Measurements from ENCODE around the gene FGF2.
"Not testable (repeated sequence)": the region's sequence is repeated elsewhere in the genome, so short reads cannot be mapped to it uniquely, and the experiment has no call there.

The FGF2 gene

DNA sequence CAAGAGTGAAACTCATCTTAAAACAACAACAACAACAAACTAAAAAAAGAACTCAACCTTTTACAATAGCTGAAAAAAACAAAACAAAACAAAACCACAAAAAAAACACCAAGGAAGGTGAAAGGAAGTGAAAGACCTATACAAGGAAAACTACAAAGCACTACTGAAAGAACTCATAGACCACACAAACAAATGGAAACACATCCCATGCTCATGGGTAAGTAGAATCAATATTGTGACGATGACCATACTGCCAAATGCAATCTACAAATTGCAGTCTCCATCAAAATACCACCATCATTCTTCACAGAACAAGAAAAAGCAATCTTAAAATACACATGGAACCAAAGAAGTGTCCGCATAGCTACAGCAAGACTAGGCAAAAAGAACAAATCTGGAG, 41.5 kb upstream of the FGF2 start:
- DNase-seq (ENCODE audit: low read depth) = no peak
- TF ChIP-seq, protein P1, sequence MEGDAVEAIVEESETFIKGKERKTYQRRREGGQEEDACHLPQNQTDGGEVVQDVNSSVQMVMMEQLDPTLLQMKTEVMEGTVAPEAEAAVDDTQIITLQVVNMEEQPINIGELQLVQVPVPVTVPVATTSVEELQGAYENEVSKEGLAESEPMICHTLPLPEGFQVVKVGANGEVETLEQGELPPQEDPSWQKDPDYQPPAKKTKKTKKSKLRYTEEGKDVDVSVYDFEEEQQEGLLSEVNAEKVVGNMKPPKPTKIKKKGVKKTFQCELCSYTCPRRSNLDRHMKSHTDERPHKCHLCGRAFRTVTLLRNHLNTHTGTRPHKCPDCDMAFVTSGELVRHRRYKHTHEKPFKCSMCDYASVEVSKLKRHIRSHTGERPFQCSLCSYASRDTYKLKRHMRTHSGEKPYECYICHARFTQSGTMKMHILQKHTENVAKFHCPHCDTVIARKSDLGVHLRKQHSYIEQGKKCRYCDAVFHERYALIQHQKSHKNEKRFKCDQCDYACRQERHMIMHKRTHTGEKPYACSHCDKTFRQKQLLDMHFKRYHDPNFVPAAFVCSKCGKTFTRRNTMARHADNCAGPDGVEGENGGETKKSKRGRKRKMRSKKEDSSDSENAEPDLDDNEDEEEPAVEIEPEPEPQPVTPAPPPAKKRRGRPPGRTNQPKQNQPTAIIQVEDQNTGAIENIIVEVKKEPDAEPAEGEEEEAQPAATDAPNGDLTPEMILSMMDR (IDR thresholded peaks at IDR 0.05; ENCODE audit: control insufficient read depth, extremely low read depth, insufficient read depth) = no peak
- no peak overlapping the region for H3K4me3 ChIP-seq (ENCODE audit: low read depth, low read length)

DNA sequence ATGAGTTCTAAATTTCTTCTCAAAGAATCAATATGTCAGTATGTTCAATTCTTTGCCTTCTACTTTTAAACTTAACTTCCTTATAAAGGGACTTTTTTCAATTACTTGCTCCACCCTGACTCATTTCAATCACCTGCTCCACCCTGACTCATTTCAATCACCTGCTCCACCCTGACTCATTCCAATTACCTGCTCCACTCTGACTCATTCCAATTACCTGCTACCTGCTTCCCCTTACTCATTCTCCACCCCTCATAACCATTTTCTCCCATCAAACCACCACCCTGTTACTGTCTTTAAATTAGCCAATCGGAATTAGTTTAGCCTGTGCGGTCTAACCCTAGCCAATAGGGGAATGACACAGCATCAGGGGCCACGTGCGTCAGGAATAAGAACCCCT, 40.3 kb upstream of the FGF2 start:
- DNase-seq (ENCODE audit: low read depth) = not testable (repeated sequence)

DNA sequence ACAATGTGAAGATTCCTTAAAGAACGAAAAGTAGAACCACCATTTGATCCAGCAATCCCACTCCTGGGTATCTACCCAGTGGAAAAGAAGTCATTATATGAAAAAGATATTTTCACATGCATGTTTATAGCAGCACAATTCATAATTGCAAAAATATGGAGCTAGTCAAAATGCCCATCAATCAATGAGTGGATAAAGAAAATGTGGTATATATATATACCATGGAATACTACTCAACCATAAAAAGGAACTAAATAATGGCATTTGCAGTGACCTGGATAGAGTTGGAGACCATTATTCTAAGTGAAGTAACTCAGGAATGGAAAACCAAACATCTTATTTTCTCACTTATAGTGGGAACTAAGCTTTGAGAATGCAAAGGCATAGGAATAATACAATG, 39.7 kb upstream of the FGF2 start:
- not testable (repeated sequence) for DNase-seq (ENCODE audit: low read depth); H3K4me3 ChIP-seq (ENCODE audit: low read depth, low read length)

More for the DNA sequence above, 40.3 kb upstream of the FGF2 start:
- H3K4me3 ChIP-seq (ENCODE audit: low read depth, low read length) = not testable (repeated sequence)

DNA sequence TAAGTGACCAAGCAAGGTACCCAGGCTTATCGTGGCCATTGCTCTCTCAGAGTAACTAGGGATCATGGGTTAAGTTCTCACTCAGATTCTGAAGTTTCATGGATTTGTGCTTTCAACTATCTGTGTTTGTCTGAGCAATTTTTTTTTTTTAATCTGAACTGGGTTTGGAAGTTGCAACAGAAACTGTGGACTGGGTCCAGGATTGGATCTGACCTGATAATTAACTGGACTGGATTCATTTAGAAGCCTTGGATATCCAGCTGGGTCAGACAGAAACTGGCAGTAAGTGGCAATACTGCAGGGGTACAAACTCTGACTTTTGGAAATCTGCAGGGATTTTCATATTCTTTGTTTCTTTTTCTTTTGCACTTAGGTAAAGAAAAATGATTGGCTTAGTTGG, 38.7 kb upstream of the FGF2 start:
- H3K4me3 ChIP-seq (ENCODE audit: low read depth, low read length) = no peak overlapping the region
- TF ChIP-seq, protein P1 (IDR thresholded peaks at IDR 0.05; ENCODE audit: control insufficient read depth, extremely low read depth, insufficient read depth) = no peak
- DNase-seq (ENCODE audit: low read depth) = no peak

DNA sequence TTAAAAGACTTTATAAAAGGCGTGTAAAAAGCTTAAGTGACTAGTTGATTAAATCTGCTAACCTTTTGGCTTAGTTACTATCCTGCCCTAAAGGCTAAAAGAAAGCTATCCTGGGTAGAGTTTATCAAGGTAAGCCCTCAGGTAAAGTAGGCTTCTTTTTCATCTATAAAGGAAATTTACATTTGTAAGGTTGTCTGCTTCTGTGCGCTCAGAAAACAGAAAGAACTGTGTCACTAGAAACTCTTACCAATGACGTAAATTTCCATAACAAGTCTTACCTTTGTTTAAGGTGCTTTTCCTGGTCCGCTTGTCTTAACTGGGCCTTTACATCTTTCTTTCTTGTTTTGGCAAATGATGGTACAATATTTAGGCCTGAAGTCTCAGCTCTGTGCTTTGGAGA, 37.7 kb upstream of the FGF2 start:
- no peak for DNase-seq (ENCODE audit: low read depth)
- TF ChIP-seq, protein P1 (IDR thresholded peaks at IDR 0.05; ENCODE audit: control insufficient read depth, extremely low read depth, insufficient read depth) = no peak
- H3K4me3 ChIP-seq (ENCODE audit: low read depth, low read length) = no peak overlapping the region

DNA sequence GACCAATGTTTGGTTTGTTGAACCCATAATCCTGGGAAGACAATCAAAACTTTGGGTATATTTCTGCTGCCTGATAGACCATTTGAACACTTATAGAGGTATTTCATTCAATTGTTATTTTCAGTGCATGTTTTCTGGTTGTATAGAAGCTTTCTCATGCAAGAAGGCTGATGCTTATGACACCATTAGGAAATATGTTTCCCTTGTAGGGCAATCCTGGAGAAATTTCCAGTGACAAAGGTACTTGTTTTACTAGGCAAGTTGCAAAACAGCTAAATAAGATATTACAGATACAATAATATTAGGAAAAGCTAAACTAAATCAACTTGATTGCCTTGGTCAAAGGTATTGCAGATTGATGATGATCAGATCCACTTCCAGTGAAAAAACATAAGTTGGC, 32.8 kb upstream of the FGF2 start:
- DNase-seq (ENCODE audit: low read depth) = no peak
- TF ChIP-seq, protein P1 (IDR thresholded peaks at IDR 0.05; ENCODE audit: control insufficient read depth, extremely low read depth, insufficient read depth) = no peak
- no peak overlapping the region for H3K4me3 ChIP-seq (ENCODE audit: low read depth, low read length)

DNA sequence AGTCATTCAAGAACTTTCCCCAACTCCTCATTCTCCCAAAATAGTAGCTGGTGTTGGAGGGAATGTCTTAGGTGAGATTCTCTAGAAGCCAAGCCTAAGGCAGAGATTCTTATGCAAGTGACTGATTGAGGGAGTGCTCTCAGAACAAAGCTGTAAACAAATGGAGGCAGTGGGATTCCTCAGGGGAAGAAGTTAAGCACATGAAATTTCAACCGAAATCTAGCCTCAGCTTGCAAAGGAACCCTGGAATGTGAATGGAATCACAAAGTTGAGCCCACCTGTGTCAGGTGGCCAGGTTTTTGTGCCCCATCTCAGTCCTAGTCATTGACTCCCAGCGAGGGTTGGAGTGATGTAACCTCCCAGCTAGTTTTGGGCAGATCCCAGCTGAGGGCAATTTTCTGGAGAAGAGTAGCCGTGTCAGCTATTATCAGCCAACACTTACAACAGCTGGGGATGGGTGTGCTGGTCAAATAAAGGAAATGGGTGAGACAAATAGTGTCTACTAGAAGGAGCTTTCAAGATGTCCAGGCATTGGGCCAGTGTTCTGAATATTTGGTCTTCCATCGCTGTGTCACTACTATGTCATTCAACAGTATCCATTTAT, 29.7 kb upstream of the FGF2 start:
- DNase-seq (ENCODE audit: low read depth) = no peak
- no peak overlapping the region for H3K4me3 ChIP-seq (ENCODE audit: low read depth, low read length)
- TF ChIP-seq, protein P1 (IDR thresholded peaks at IDR 0.05; ENCODE audit: control insufficient read depth, extremely low read depth, insufficient read depth) = no peak

DNA sequence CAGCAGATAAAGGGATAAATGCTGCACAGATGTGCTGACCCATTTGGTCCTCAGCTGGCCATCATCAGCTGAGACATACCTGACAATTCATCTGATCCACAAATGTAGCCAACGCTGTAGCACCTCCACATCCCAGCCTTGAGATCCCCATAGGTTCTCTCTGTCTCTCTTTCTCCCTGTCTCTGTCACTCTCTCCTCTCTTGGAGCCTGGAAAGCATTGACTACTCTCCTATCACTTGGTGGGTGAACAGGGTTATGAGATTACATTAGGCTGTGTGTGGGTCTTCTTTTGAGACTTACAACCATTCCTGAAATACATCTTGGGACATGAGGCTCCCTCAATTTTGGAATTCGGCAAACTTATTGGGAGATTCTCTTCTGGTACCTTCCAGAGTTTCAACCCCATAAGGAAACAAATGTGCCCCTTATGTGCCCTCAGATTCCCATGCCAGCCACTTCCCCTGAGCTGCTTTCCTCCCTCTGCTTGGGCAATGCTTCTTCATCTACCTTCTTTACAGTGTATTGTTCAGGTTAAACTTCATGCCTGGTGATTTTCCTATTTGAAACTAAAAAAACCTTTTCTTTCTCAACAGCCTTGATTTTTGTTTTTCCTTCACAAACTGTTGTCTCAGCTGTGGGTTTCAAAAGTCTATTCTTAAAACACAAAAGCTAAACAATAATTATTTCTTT, 29.1 kb upstream of the FGF2 start:
- H3K4me3 ChIP-seq (ENCODE audit: low read depth, low read length) = no peak overlapping the region
- no peak for DNase-seq (ENCODE audit: low read depth)
- TF ChIP-seq, protein P1 (IDR thresholded peaks at IDR 0.05; ENCODE audit: control insufficient read depth, extremely low read depth, insufficient read depth) = no peak
